ENCODE measurements around the gene IGFBP4.
"Not testable (repeated sequence)": the region's sequence is repeated elsewhere in the genome, so short reads cannot be mapped to it uniquely, and the experiment has no call there.

The IGFBP4 gene

GRCh38 chr17:40443196-40443987 lies at the start of gene IGFBP4:
Gene IGFBP4, plus strand, starts transcription at chr17:40443450. Its CDS starts 286 bp downstream, at chr17:40443736.
- peak; percentile 33 for DNase-seq (ENCODE audit: low read depth)

- no peak for DNase-seq (ENCODE audit: low read depth)
These were observed 44.1 kb upstream of the IGFBP4 start for GRCh38 chr17:40399185-40399584.

GRCh38 chr17:40402668-40403067 lies 40.6 kb upstream of the IGFBP4 start:
- DNase-seq (ENCODE audit: low read depth): no peak

GRCh38 chr17:40404003-40404402 lies 39.2 kb upstream of the IGFBP4 start:
- no peak for DNase-seq (ENCODE audit: low read depth)

GRCh38 chr17:40407460-40407859 lies 35.8 kb upstream of the IGFBP4 start:
- DNase-seq (ENCODE audit: low read depth): no peak

GRCh38 chr17:40409540-40409939 lies 33.7 kb upstream of the IGFBP4 start:
- DNase-seq (ENCODE audit: low read depth): not testable (repeated sequence)

- no peak for DNase-seq (ENCODE audit: low read depth)
These were observed 33.2 kb upstream of the IGFBP4 start for GRCh38 chr17:40410082-40410481.

- DNase-seq (ENCODE audit: low read depth): no peak
These were observed 31.4 kb upstream of the IGFBP4 start for GRCh38 chr17:40411821-40412220.

- no peak for DNase-seq (ENCODE audit: low read depth)
These were observed 30.4 kb upstream of the IGFBP4 start for GRCh38 chr17:40412880-40413279.

- not testable (repeated sequence) for DNase-seq (ENCODE audit: low read depth)
These were observed 28.9 kb upstream of the IGFBP4 start for GRCh38 chr17:40414312-40414711.

- no peak for DNase-seq (ENCODE audit: low read depth)
These were observed 27.9 kb upstream of the IGFBP4 start for GRCh38 chr17:40415390-40415789.

- DNase-seq (ENCODE audit: low read depth): no peak
These were observed 26.6 kb upstream of the IGFBP4 start for GRCh38 chr17:40416671-40417070.

GRCh38 chr17:40417258-40417608 lies 26.0 kb upstream of the IGFBP4 start:
- DNase-seq (ENCODE audit: low read depth): no peak

- DNase-seq (ENCODE audit: low read depth): peak; percentile 85
These were observed 25.4 kb upstream of the IGFBP4 start, which contains the start of gene TOP2A for GRCh38 chr17:40417609-40418427. Gene TOP2A, minus strand, starts transcription at chr17:40417896. Its CDS starts 105 bp downstream, at chr17:40417791.

- DNase-seq (ENCODE audit: low read depth): no peak
These were observed 24.9 kb upstream of the IGFBP4 start for GRCh38 chr17:40418428-40418706.

GRCh38 chr17:40419559-40420331 lies 23.5 kb upstream of the IGFBP4 start:
- DNase-seq (ENCODE audit: low read depth): no peak

GRCh38 chr17:40422990-40423633 lies 20.1 kb upstream of the IGFBP4 start:
- DNase-seq (ENCODE audit: low read depth): no peak

- DNase-seq (ENCODE audit: low read depth): no peak
These were observed 17.5 kb upstream of the IGFBP4 start for GRCh38 chr17:40425741-40426140.

- DNase-seq (ENCODE audit: low read depth): no peak
These were observed 16.2 kb upstream of the IGFBP4 start for GRCh38 chr17:40427002-40427491.

GRCh38 chr17:40430272-40431230 lies 12.7 kb upstream of the IGFBP4 start:
- no peak for DNase-seq (ENCODE audit: low read depth)

- DNase-seq (ENCODE audit: low read depth): no peak
These were observed 12.0 kb upstream of the IGFBP4 start for GRCh38 chr17:40431231-40431602.

Data from stimulated activated CD8-positive, alpha-beta memory T cell treated with anti-CD3 and anti-CD28 coated beads, Interleukin-7, amount 100 ng/mL, for 24 hours (primary cell).